Stomach (tissue), 9 donors: ENCODE results near the gene KLRG1. TPM values are rescaled to one million over a fixed set of nuclear protein-coding genes. Genes with fewer than 3 reads are reported as not detected.

Experiments used
- DNase-seq, 2 donors: peaks; one replicate each; pipeline versions ENCODE4 v3.0.0 to v3.0.0-alpha.2; 2013 to 2019
- H3K27ac ChIP-seq, 5 donors: fragments of 200-600 bp in 4 of 5; sonication (generic) in 4 of 5; one replicate each; pipeline ENCODE4 v1.5.1; 2013 to 2019; ENCODE audit warnings: mild to moderate bottlenecking in 1 of 5, moderate library complexity in 1 of 5
- H3K27me3 ChIP-seq, 3 donors: fragments of 200-600 bp; sonication (generic); one replicate each; pipeline ENCODE4 v1.5.1; 2017 to 2019; ENCODE audit warnings: mixed run types in 1 of 3
- H3K36me3 ChIP-seq, 4 donors: fragments of 200-600 bp; sonication (generic); 1 replicate in 3 of 4; 2 replicates in 1 of 4; pipeline ENCODE4 v1.5.1; 2016 to 2019
- H3K4me1 ChIP-seq, 4 donors: fragments of 200-600 bp; sonication (generic); one replicate each; pipeline ENCODE4 v1.5.1; 2016 to 2019
- H3K4me3 ChIP-seq, 4 donors: fragments of 200-600 bp; sonication (generic) in 3 of 4; one replicate each; pipeline ENCODE4 v1.5.1; 2016 to 2019; ENCODE audit warnings: mild to moderate bottlenecking in 1 of 4
- H3K9me3 ChIP-seq, 4 donors: fragments of 200-600 bp; sonication (generic); one replicate each; pipeline ENCODE4 v1.5.1; 2016 to 2019
- CTCF ChIP-seq, 7 experiments: fragments of 450-650 bp in 4 of 7; fragments of 200-600 bp in 3 of 7; sonication (generic) in 3 of 7; IDR thresholded peaks; one replicate each; pipeline ENCODE4 v1.5.1; 2016 to 2019; ENCODE audit warnings: antibody characterized with exemption in 7 of 7, control low read depth in 2 of 7, mild to moderate bottlenecking in 1 of 7
- EP300 ChIP-seq: sonication (generic); formaldehyde crosslinking; IDR thresholded peaks from one replicate; pipeline ENCODE4 v1.6.1; 2017; ENCODE audit warnings: antibody characterized with exemption
- POLR2A ChIP-seq, 4 donors: fragments of 450-650 bp; IDR thresholded peaks; one replicate each; pipeline ENCODE4 v1.6.1; 2016; ENCODE audit warnings: antibody characterized with exemption in 4 of 4, control low read depth in 2 of 4, mild to moderate bottlenecking in 1 of 4, moderate library complexity in 1 of 4
- POLR2AphosphoS5 ChIP-seq, 3 donors: sonication (generic); formaldehyde crosslinking; IDR thresholded peaks; one replicate each; pipeline ENCODE4 v1.6.1; 2016; ENCODE audit warnings: antibody characterized with exemption in 3 of 3
- WGBS, 5 donors: extraction: QIAGEN DNeasy Blood & Tissue Kit in 3 of 5; methylation state at CpG; one replicate each; pipeline versions ENCODE4 v1.1.5 to v1.1.7; 2013 to 2018; 5-methylcytosine and 5-hydroxymethylcytosine counted together
- intact Hi-C: fragments of 100-400 bp; cut with DNase I; formaldehyde crosslinking; loops from one replicate; pipeline ENCODE4 v1.15.1; 2023; ENCODE audit warnings: low total_unique reads
- polyA plus RNA-seq, 3 donors: library from polyadenylated mRNA; stranded (reverse); fragments of 200-250 nt; gene quantifications; one replicate each; pipeline ENCODE4 v1.2.3, GENCODE V29; 2013
- total RNA-seq, 5 donors: library from RNA; depleted of rRNA; stranded (reverse); fragments of >200 nt; gene quantifications; one replicate each; pipeline versions ENCODE4 v1.1.0 to v1.2.3, GENCODE V29; 2014 to 2016
- donor health status: healthy with polysubstance abuse.
- donor health status: Bipolar disorder and iron deficiency.
- donor health status: healthy.

Gene KLRG1
- total and polyA plus RNA-seq, 8 donors, result 0.40 to 2.9 (median 1.4) TPM; not detected in 2

- Histone ChIP-seq H3K4me1 (peaks cover 13 to 43% (median 35%) of the 10 kb centered on the region in 4 donors), H3K9me3 (no peaks in the 10 kb centered on the region), H3K36me3 (peaks cover 8 to 27% (median 25%) of the 10 kb centered on the region in 4 donors), H3K27ac (peak overlapping the region; percentile 95 to 99 (median 97)), H3K4me3 (peak overlapping the region; percentile 62 to 85 (median 79)), H3K27me3 (no peaks in the 10 kb centered on the region)
- WGBS, 5 donors, result 1% methylated on average over 15 of the region's 15 CpGs
- DNase-seq, result peak in 1 of 2 donors; percentile 40
- intact Hi-C loops, result loop anchor here (5.0 kb wide), 1 partner anchor 93 kb away; no protein-coding TSS in a partner anchor
- TF ChIP-seq EP300 (no peak), POLR2AphosphoS5 (IDR thresholded peaks at IDR 0.05) (no peak), POLR2A (IDR thresholded peaks at IDR 0.05) (no peak), CTCF (IDR thresholded peaks at IDR 0.05) (no peak)
Measured at GRCh38 chr12:8948701-8949341, 40.5 kb upstream of the KLRG1 start.

- Histone ChIP-seq H3K9me3 (no peaks in the 10 kb centered on the region), H3K36me3 (peaks cover 7 to 20% (median 18%) of the 10 kb centered on the region in 4 donors), H3K4me1 (peaks cover 13 to 43% (median 35%) of the 10 kb centered on the region in 4 donors), H3K27ac (peak within 1 kb of the TSS; percentile 95 to 99 (median 97)), H3K27me3 (no peaks in the 10 kb centered on the region), H3K4me3 (peak within 1 kb of the TSS; percentile 62 to 85 (median 79))
- 0 to 1% (median 0%) methylated on average over 39 to 66 of the region's 66 CpGs for WGBS, 5 donors
- DNase-seq, result peak; percentile 90 to 97
- TF ChIP-seq EP300 (no peak), POLR2AphosphoS5 (IDR thresholded peaks at IDR 0.05) (peak; percentile 50 to 87 (median 82)), POLR2A (IDR thresholded peaks at IDR 0.05) (peak in 2 of 4 donors; percentile 22 to 25), CTCF (IDR thresholded peaks at IDR 0.05) (peak in 3 of 7 experiments; percentile 24 to 50 (median 35))
- intact Hi-C loops, result loop anchor here (5.0 kb wide), 1 partner anchor 93 kb away; no protein-coding TSS in a partner anchor
Measured at GRCh38 chr12:8949342-8950220, 39.8 kb upstream of the KLRG1 start, which contains the start of gene M6PR. TSS of gene M6PR (minus strand) at chr12:8949645. CDS start at chr12:8946404, 3,241 bp downstream.

GRCh38 chr12:8950221-8950527 is 39.2 kb upstream of the KLRG1 start:
- H3K4me1 ChIP-seq, result peaks cover 13 to 43% (median 35%) of the 10 kb centered on the region in 4 donors
- H3K4me3 ChIP-seq, result peak overlapping the region; percentile 62 to 85 (median 79)
- H3K27me3 ChIP-seq, result no peaks in the 10 kb centered on the region
- no peaks in the 10 kb centered on the region for H3K9me3 ChIP-seq
- no peak for DNase-seq
- WGBS, 5 donors, result 0 to 1% (median 0%) methylated on average over 7 of the region's 7 CpGs
- peaks cover 3 to 14% (median 12%) of the 10 kb centered on the region in 4 donors for H3K36me3 ChIP-seq
- peak overlapping the region; percentile 95 to 99 (median 97) for H3K27ac ChIP-seq
- intact Hi-C loops, result no loop called here
- TF ChIP-seq POLR2AphosphoS5 (IDR thresholded peaks at IDR 0.05) (no peak), POLR2A (IDR thresholded peaks at IDR 0.05) (no peak), CTCF (IDR thresholded peaks at IDR 0.05) (no peak), EP300 (no peak)
